SK-N-SH (cell line): ENCODE measurements around the gene CCDC175. TPM values are rescaled to one million over a fixed set of nuclear protein-coding genes. Genes with fewer than 3 reads are reported as not detected.

Source experiments
- CTCF ChIA-PET: fragments of 300-600, 350-600 bp; formaldehyde crosslinking; extraction: SDS; loops from one replicate; lab custom pipeline; 2021; lab: Yijun Ruan, JAX
- POLR2A ChIA-PET: fragments of 350-600 bp; sonication (Branson Sonifier 250); formaldehyde crosslinking; extraction: SDS; loops from one replicate; lab custom pipeline; 2020; ENCODE audit warnings: antibody characterized with exemption, inconsistent platforms; lab: Yijun Ruan, JAX
- DNase-seq: peaks from one replicate; pipeline ENCODE4 v3.0.0; 2012
- H2AFZ ChIP-seq: fragments of 200-600 bp; sonication (generic); 2 replicates; pipeline ENCODE4 v1.8.1; 2016; ENCODE audit warnings: antibody characterized with exemption, mild to moderate bottlenecking, low read depth
- H3F3A ChIP-seq: fragments of 200-600 bp; sonication (generic); replicated peaks from 2 replicates; pipeline ENCODE3; 2016; ENCODE audit warnings: antibody characterized with exemption, mild to moderate bottlenecking; ENCODE audit not compliant: insufficient read depth
- H3K27ac ChIP-seq, 2 experiments: fragments of 200-500 bp in 1 of 2; fragments of 200-600 bp in 1 of 2; sonication (Bioruptor generic) in 1 of 2; sonication (generic), shearing (Covaris generic) in 1 of 2; 2 replicates each; pipeline versions ENCODE4 v1.5.1 to v1.6.1; 2014 to 2016; ENCODE audit warnings: low read depth in 2 of 2, inconsistent platforms in 1 of 2, low read length in 1 of 2, mild to moderate bottlenecking in 1 of 2, mixed read lengths in 1 of 2
- H3K27me3 ChIP-seq: fragments of 200-600 bp; sonication (generic), shearing (Covaris generic); 2 replicates; pipeline ENCODE4 v1.6.1; 2016; ENCODE audit warnings: mixed run types; ENCODE audit not compliant: insufficient read depth
- H3K36me3 ChIP-seq, 2 experiments: fragments of 200-500 bp in 1 of 2; fragments of 200-600 bp in 1 of 2; sonication (Bioruptor generic) in 1 of 2; sonication (generic) in 1 of 2; replicated peaks in 1 of 2; 2 replicates each; pipeline versions ENCODE3 to v1.5.1; 2014 to 2016; ENCODE audit warnings: low read length in 1 of 2, mild to moderate bottlenecking in 1 of 2; ENCODE audit not compliant: insufficient read depth in 2 of 2, control insufficient read depth in 1 of 2
- H3K4me1 ChIP-seq, 2 experiments: fragments of 200-500 bp in 1 of 2; fragments of 200-600 bp in 1 of 2; sonication (Bioruptor generic) in 1 of 2; sonication (generic), shearing (Covaris generic) in 1 of 2; 2 replicates each; pipeline versions ENCODE4 v1.5.1 to v1.6.1; 2014 to 2016; ENCODE audit warnings: low read depth in 1 of 2, low read length in 1 of 2, mixed run types in 1 of 2; ENCODE audit not compliant: insufficient read depth in 2 of 2, control insufficient read depth in 1 of 2
- H3K4me2 ChIP-seq: fragments of 200-600 bp; sonication (generic), shearing (Covaris generic); 2 replicates; pipeline ENCODE4 v1.6.1; 2017; ENCODE audit warnings: mixed run types
- H3K4me3 ChIP-seq, 2 experiments: fragments of 200-500 bp in 1 of 2; fragments of 200-600 bp in 1 of 2; sonication (Bioruptor generic) in 1 of 2; sonication (generic), shearing (Covaris generic) in 1 of 2; 2 replicates each; pipeline versions ENCODE4 v1.5.1 to v1.8.1; 2014 to 2016; ENCODE audit warnings: low read depth in 2 of 2, inconsistent platforms in 1 of 2, low read length in 1 of 2, mild to moderate bottlenecking in 1 of 2, mixed read lengths in 1 of 2, moderate library complexity in 1 of 2
- H3K79me2 ChIP-seq: fragments of 200-600 bp; sonication (generic); 2 replicates; pipeline ENCODE4 v1.8.1; 2017; ENCODE audit warnings: mild to moderate bottlenecking; ENCODE audit not compliant: insufficient read depth
- H3K9ac ChIP-seq: fragments of 200-600 bp; sonication (generic); 2 replicates; pipeline ENCODE4 v1.6.1; 2017; ENCODE audit warnings: mixed run types
- H3K9me2 ChIP-seq: fragments of 200-600 bp; sonication (generic); 2 replicates; pipeline ENCODE4 v1.6.1; 2017; ENCODE audit warnings: mixed run types
- H3K9me3 ChIP-seq: fragments of 200-600 bp; sonication (generic); 2 replicates; pipeline ENCODE4 v1.6.1; 2017; ENCODE audit warnings: mixed run types, mild to moderate bottlenecking, moderate library complexity
- H4K20me1 ChIP-seq: fragments of 200-600 bp; sonication (generic); 2 replicates; pipeline ENCODE4 v1.6.1; 2017; ENCODE audit warnings: mild to moderate bottlenecking, mixed run types; ENCODE audit not compliant: insufficient read depth
- CHD2 ChIP-seq: fragments of 150-350 bp; IDR thresholded peaks from 2 replicates; pipeline ENCODE4 v1.6.1; 2018; ENCODE audit warnings: low read length; ENCODE audit not compliant: partially characterized antibody
- ELF1 ChIP-seq: IDR thresholded peaks from 2 replicates; pipeline ENCODE4 v1.4.0; 2012
- EP300 ChIP-seq, 2 experiments: IDR thresholded peaks; 2 replicates each; pipeline versions ENCODE4 v1.4.0 to v1.6.1; 2012; ENCODE audit warnings: borderline replicate concordance in 1 of 2, low read depth in 1 of 2, low read length in 1 of 2
- EZH2phosphoT487 ChIP-seq: fragments of 200-600 bp; sonication (generic); IDR thresholded peaks from 2 replicates; pipeline ENCODE4 v1.6.1; 2017; ENCODE audit warnings: low read depth, mixed run types, mild to moderate bottlenecking, antibody characterized with exemption, moderate library complexity, borderline replicate concordance
- FOSL2 ChIP-seq: IDR thresholded peaks from 2 replicates; pipeline ENCODE4 v1.4.0; 2012; ENCODE audit warnings: low read depth, mild to moderate bottlenecking, moderate library complexity, borderline replicate concordance
- FOXJ3 ChIP-seq: sonication (generic); formaldehyde crosslinking; IDR thresholded peaks from 2 replicates; pipeline ENCODE4 v1.5.1; 2020; ENCODE audit warnings: mild to moderate bottlenecking, missing genetic modification reagents
- GABPA ChIP-seq: IDR thresholded peaks from 2 replicates; pipeline ENCODE4 v1.4.0; 2012; ENCODE audit warnings: low read depth, mild to moderate bottlenecking
- GATA2 ChIP-seq: sonication (generic); formaldehyde crosslinking; IDR thresholded peaks from 2 replicates; pipeline ENCODE4 v1.5.0; 2020; ENCODE audit warnings: mild to moderate bottlenecking, missing genetic modification reagents
- JUND ChIP-seq: IDR thresholded peaks from 2 replicates; pipeline ENCODE4 v1.4.0; 2012
- MEF2A ChIP-seq: IDR thresholded peaks from 2 replicates; pipeline ENCODE4 v1.4.0; 2012; ENCODE audit warnings: low read depth, borderline replicate concordance
- MXI1 ChIP-seq: IDR thresholded peaks from 2 replicates; pipeline ENCODE4 v1.6.1; 2012; ENCODE audit warnings: mild to moderate bottlenecking, low read depth, low read length, improper control_type of control experiment
- POLR2AphosphoS5 ChIP-seq: IDR thresholded peaks from 2 replicates; pipeline ENCODE4 v1.6.1; 2012; ENCODE audit warnings: low read depth, low read length
- RAD21 ChIP-seq: IDR thresholded peaks from 2 replicates; pipeline ENCODE4 v1.6.1; 2012; ENCODE audit warnings: mild to moderate bottlenecking, low read length
- REST ChIP-seq: IDR thresholded peaks from 2 replicates; pipeline ENCODE4 v1.6.1; 2012; ENCODE audit warnings: mild to moderate bottlenecking, low read depth, low read length, moderate library complexity
- TAF1 ChIP-seq: IDR thresholded peaks from 2 replicates; pipeline ENCODE4 v1.6.1; 2012; ENCODE audit warnings: low read depth, mild to moderate bottlenecking, low read length, moderate library complexity, borderline replicate concordance
- TCF12 ChIP-seq: IDR thresholded peaks from 2 replicates; pipeline ENCODE4 v1.4.0; 2012
- TEAD4 ChIP-seq: IDR thresholded peaks from 2 replicates; pipeline ENCODE4 v1.4.0; 2012; ENCODE audit warnings: mild to moderate bottlenecking, borderline replicate concordance; ENCODE audit not compliant: insufficient read depth
- WGBS: methylation state at CpG from one replicate; pipeline ENCODE4 v1.1.6; 2017; ENCODE audit warnings: low lambda C conversion rate; 5-methylcytosine and 5-hydroxymethylcytosine counted together
- polyA plus RNA-seq, 3 experiments: library from polyadenylated mRNA; depleted of rRNA; stranded (reverse); fragments of >200 nt; gene quantifications; 2 replicates each; pipeline ENCODE4 v1.2.3, GENCODE V29; 2012
- TF ChIP-seq, protein P1 (sequence below): fragments of 150-350 bp; IDR thresholded peaks from 2 replicates; pipeline ENCODE4 v1.6.1; 2016; ENCODE audit warnings: mild to moderate bottlenecking, low read depth, low read length
- TF ChIP-seq, protein P2 (sequence below): IDR thresholded peaks from 2 replicates; pipeline ENCODE4 v1.4.0; 2012; ENCODE audit warnings: low read depth, borderline replicate concordance

The CCDC175 gene
- polyA plus RNA-seq, 1 of the 3 experiments (the other 2 are of a cell fraction): not detected

DNA sequence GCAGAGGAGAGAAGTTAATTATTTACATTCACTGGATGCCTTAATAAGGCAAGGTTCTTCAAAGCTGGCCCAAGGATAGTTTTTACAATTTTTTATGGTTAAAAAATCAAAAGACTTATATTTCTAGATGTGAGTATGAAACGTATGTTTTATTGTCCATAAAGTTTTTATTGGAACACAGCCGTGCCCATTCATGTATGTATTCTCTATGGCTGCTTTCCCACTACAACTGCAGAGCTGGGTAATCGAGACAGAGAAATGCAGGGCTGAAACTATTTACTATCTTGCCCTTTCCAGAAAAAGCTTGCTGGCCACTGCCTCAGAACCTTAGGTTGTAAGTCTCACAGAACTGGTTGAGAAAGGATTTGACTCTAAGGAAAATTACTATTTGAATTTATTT is 75.9 kb downstream of the CCDC175 start:
- Histone ChIP-seq H3K9me2 (no peaks in the 10 kb centered on the region), H3K4me1 (no peaks in the 10 kb centered on the region), H2AFZ (no peak overlapping the region), H3K4me3 (no peak overlapping the region)
- WGBS: over 99% methylated on average over 3 of the region's 3 CpGs
- CTCF ChIA-PET: interaction anchor here (1.3 to 5.2 kb wide), 3 partner anchors 11 to 397 kb away, joined by 3 to 37 read pairs (median 17); partner anchors contain the start of gene CCDC175
- TF ChIP-seq TCF12 (no peak), EZH2phosphoT487 (no peak), JUND (no peak), FOSL2 (no peak)
- TF ChIP-seq, protein P1, sequence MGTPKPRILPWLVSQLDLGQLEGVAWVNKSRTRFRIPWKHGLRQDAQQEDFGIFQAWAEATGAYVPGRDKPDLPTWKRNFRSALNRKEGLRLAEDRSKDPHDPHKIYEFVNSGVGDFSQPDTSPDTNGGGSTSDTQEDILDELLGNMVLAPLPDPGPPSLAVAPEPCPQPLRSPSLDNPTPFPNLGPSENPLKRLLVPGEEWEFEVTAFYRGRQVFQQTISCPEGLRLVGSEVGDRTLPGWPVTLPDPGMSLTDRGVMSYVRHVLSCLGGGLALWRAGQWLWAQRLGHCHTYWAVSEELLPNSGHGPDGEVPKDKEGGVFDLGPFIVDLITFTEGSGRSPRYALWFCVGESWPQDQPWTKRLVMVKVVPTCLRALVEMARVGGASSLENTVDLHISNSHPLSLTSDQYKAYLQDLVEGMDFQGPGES: no peak
- TF ChIP-seq, all 33 proteins: peak for 0
- no peak overlapping the region for H3K9ac ChIP-seq
- no peaks in the 10 kb centered on the region for H4K20me1 ChIP-seq
- no peaks in the 10 kb centered on the region for H3K27me3 ChIP-seq
- no peak for DNase-seq
- H3K9me3 ChIP-seq: no peaks in the 10 kb centered on the region
- no peak overlapping the region for H3K27ac ChIP-seq
- peaks cover 4% of the 10 kb centered on the region for H3F3A ChIP-seq
- H3K36me3 ChIP-seq: peaks cover 66 to 82% of the 10 kb centered on the region in 2 experiments
- H3K4me2 ChIP-seq: no peak overlapping the region
- H3K79me2 ChIP-seq: peaks cover 7% of the 10 kb centered on the region; the same call in 1 of the 2 replicates
- POLR2A ChIA-PET: no interaction called here

- H3K27ac ChIP-seq: no peak overlapping the region
- no peak overlapping the region for H3K4me2 ChIP-seq
- no peaks in the 10 kb centered on the region for H3K9me3 ChIP-seq
- peaks cover 7% of the 10 kb centered on the region for H3F3A ChIP-seq
- H2AFZ ChIP-seq: no peak overlapping the region
- POLR2A ChIA-PET: no interaction called here
- TF ChIP-seq GATA2 (CRISPR knock-in tag) (no peak), FOXJ3 (CRISPR knock-in tag) (no peak), GABPA (no peak), MXI1 (no peak), CHD2 (no peak), TCF12 (no peak), RAD21 (no peak), ELF1 (no peak), REST (no peak), POLR2AphosphoS5 (no peak), MEF2A (no peak), EP300 (IDR thresholded peaks at IDR 0.05; ENCODE audit: borderline replicate concordance in 1 of 2, low read depth in 1 of 2, low read length in 1 of 2) (no peak), TAF1 (no peak), EZH2phosphoT487 (no peak), TEAD4 (no peak)
- TF ChIP-seq, protein P2, sequence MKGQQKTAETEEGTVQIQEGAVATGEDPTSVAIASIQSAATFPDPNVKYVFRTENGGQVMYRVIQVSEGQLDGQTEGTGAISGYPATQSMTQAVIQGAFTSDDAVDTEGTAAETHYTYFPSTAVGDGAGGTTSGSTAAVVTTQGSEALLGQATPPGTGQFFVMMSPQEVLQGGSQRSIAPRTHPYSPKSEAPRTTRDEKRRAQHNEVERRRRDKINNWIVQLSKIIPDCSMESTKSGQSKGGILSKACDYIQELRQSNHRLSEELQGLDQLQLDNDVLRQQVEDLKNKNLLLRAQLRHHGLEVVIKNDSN: no peak
- TF ChIP-seq, protein P1: no peak
- TF ChIP-seq, all 33 proteins: peak for 0
- H4K20me1 ChIP-seq: peaks cover 5% of the 10 kb centered on the region; the same call in 1 of the 2 replicates
- no peak overlapping the region for H3K9ac ChIP-seq
- DNase-seq: no peak
- peaks cover 67% of the 10 kb centered on the region for H3K79me2 ChIP-seq
- no peaks in the 10 kb centered on the region for H3K4me1 ChIP-seq
- no peaks in the 10 kb centered on the region for H3K27me3 ChIP-seq
- CTCF ChIA-PET: interaction anchor here (1.4 to 4.3 kb wide), 3 partner anchors 15 to 84 kb away, joined by 5 to 15 read pairs (median 12); partner anchors contain the start of gene CCDC175
- no peaks in the 10 kb centered on the region; the same call in 1 of the 2 replicates for H3K9me2 ChIP-seq
- H3K36me3 ChIP-seq: peaks cover 78 to 86% of the 10 kb centered on the region in 2 experiments
- H3K4me3 ChIP-seq: no peak overlapping the region
- WGBS: 58% methylated on average over 1 of the region's 1 CpG
Measured at GRCh38 chr14:59492384-59492783, 84.2 kb downstream of the CCDC175 start.
